Globus pallidus (tissue), 1 donor: ENCODE measurements around the gene CLEC4F.
"Not testable (repeated sequence)": the region's sequence is repeated elsewhere in the genome, so short reads cannot be mapped to it uniquely, and the experiment has no call there.

Experiments
- DNase-seq: peaks from one replicate; pipeline ENCODE4 v3.0.0-alpha.2; 2015; ENCODE audit warnings: low spot score

CLEC4F gene

GRCh38 chr2:70827388-70827787, 7.0 kb upstream of the CLEC4F start:
- no peak for DNase-seq

- DNase-seq = no peak
Measured at GRCh38 chr2:70826696-70827350, 6.4 kb upstream of the CLEC4F start.

GRCh38 chr2:70823249-70823648, 2.9 kb upstream of the CLEC4F start:
- no peak for DNase-seq

GRCh38 chr2:70822843-70823242, 2.4 kb upstream of the CLEC4F start:
- DNase-seq = no peak

- no peak for DNase-seq
Measured at GRCh38 chr2:70817284-70817954, 3.0 kb downstream of the CLEC4F start.

GRCh38 chr2:70816726-70817125, 3.7 kb downstream of the CLEC4F start:
- DNase-seq = no peak

GRCh38 chr2:70808983-70809958, 11.1 kb downstream of the CLEC4F start:
- no peak for DNase-seq

GRCh38 chr2:70807828-70808118, 12.6 kb downstream of the CLEC4F start:
- DNase-seq = no peak

- no peak for DNase-seq
Measured at GRCh38 chr2:70807102-70807827, 13.1 kb downstream of the CLEC4F start.

GRCh38 chr2:70806620-70807019, 13.8 kb downstream of the CLEC4F start:
- DNase-seq = no peak

- no peak for DNase-seq
Measured at GRCh38 chr2:70806013-70806412, 14.4 kb downstream of the CLEC4F start.

- no peak for DNase-seq
Measured at GRCh38 chr2:70801607-70802263, 18.7 kb downstream of the CLEC4F start.

GRCh38 chr2:70799706-70800105, 20.7 kb downstream of the CLEC4F start:
- no peak for DNase-seq

GRCh38 chr2:70797996-70798395, 22.4 kb downstream of the CLEC4F start:
- not testable (repeated sequence) for DNase-seq

- no peak for DNase-seq
Measured at GRCh38 chr2:70797506-70797905, 22.9 kb downstream of the CLEC4F start.

- DNase-seq = no peak
Measured at GRCh38 chr2:70796262-70796661, 24.1 kb downstream of the CLEC4F start.

- no peak for DNase-seq
Measured at GRCh38 chr2:70795164-70795995, 25.0 kb downstream of the CLEC4F start.

- peak; percentile 7 for DNase-seq
Measured at GRCh38 chr2:70793450-70793849, 26.9 kb downstream of the CLEC4F start.

- no peak for DNase-seq
Measured at GRCh38 chr2:70790136-70790828, 30.1 kb downstream of the CLEC4F start, which contains the start of gene FIGLA. FIGLA (minus strand) TSS chr2:70790643; CDS start chr2:70790638, 5 bp downstream.
